Activated T-cell treated with anti-CD3 and anti-CD28 coated beads, Interleukin-2, amount 50 U/mL, for 72 hours (primary cell): Measurements from ENCODE around the gene CISH. TPM values are rescaled to one million over a fixed set of nuclear protein-coding genes. Genes with fewer than 3 reads are reported as not detected.

ENCODE experiments used
- ATAC-seq, 2 donors: fragments of 150-1000 bp; cut with Tn5 transposase; replicated peaks in 1 of 2; 2 replicates each; pipeline ENCODE4 v1.10.0; 2021; ENCODE audit warnings: moderate library complexity in 2 of 2, mild to moderate bottlenecking in 1 of 2
- DNase-seq, 2 donors: peaks; one replicate each; pipeline ENCODE4 v3.0.0; 2021 to 2022; ENCODE audit warnings: mixed read lengths in 1 of 2
- H3K27ac Mint-ChIP-seq: one replicate; pipeline ENCODE4 v1.8.0; 2022; ENCODE audit warnings: mild to moderate bottlenecking, moderate library complexity, mixed read lengths
- H3K27me3 Mint-ChIP-seq: one replicate; pipeline ENCODE4 v1.8.0; 2022; ENCODE audit warnings: low read depth, mixed read lengths
- H3K36me3 Mint-ChIP-seq, 2 donors: one replicate each; pipeline ENCODE4 v1.8.0; 2022; ENCODE audit warnings: mixed read lengths in 2 of 2, mild to moderate bottlenecking in 1 of 2; ENCODE audit not compliant: insufficient read depth in 2 of 2
- H3K4me1 Mint-ChIP-seq: one replicate; pipeline ENCODE4 v1.8.0; 2022; ENCODE audit warnings: low read depth, mixed read lengths
- H3K4me3 Mint-ChIP-seq, 2 donors: one replicate each; pipeline ENCODE4 v1.8.0; 2022; ENCODE audit warnings: mild to moderate bottlenecking in 2 of 2, mixed read lengths in 2 of 2, moderate library complexity in 2 of 2
- H3K9me3 Mint-ChIP-seq, 2 donors: one replicate each; pipeline ENCODE4 v1.8.0; 2022; ENCODE audit warnings: mixed read lengths in 2 of 2
- total RNA-seq, 2 donors: library from RNA; stranded (reverse); gene quantifications; one replicate each; pipeline ENCODE4 v1.2.3, GENCODE V29; 2022

Gene CISH
- total RNA-seq, 2 donors from 2014 or later: 242 to 271 TPM

DNA sequence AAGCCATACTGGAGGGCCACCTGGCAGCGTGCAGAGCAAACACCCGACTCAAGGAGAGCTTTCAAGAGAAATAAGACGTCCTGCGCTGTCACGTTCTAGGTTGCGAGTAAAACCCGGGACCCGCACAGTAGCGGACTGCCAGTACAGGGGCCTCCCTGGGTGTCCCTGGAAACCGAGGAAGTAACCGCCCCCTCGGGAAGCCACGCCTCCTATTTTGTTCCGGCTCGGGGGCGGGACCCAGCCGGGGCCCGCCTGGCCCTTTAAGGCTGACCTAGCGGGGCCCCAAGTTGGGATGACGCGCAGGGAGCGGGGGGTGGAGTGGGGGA, 5.2 kb upstream of the CISH start:
- H3K27me3 Mint-ChIP-seq: no peaks in the 10 kb centered on the region
- DNase-seq (peak; percentile 96 to 98), ATAC-seq (peak; percentile 58 to 62)
- H3K36me3 Mint-ChIP-seq: peaks cover 14 to 24% of the 10 kb centered on the region in 2 donors
- peak overlapping the region; percentile 97 to 100 for H3K4me3 Mint-ChIP-seq
- H3K27ac Mint-ChIP-seq: peak overlapping the region; percentile 93
- no peaks in the 10 kb centered on the region for H3K9me3 Mint-ChIP-seq
- H3K4me1 Mint-ChIP-seq: peaks cover 65% of the 10 kb centered on the region

DNA sequence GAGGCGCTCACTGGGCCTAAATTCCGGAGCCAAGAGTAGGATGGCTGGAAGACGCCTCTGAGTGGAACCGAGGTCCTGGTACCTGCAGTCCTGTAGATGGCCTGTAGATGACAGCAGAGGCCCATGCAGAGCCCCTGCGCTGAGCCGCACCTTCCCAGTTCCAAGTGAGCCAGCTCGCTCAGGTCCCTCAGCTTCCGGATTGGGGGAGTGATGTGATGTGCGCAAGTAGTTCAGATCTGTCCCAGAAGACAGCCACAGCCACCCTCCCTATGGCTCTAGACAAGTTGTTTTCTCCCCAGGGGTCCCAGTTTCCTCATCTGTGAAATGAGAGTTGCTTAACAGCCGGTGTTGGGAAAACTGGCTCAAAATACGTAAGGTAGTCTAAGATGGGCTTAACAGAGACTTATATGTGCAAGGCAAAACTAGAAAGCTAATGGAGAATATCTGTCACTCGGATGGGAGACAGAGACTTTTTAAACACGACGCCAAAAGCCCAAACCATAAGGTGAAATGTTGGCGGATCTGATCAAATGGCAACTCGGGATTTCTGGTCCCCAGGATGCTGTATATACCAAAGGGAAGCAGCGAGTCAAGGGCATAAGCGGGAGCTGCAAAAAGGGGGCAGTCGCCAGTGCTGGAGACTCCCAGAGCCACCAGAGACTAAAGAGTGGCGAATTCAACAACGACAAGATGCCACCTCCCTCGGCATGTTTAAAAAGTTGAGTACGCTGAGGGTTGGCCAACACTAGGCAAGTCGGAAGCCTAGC, 4.6 kb upstream of the CISH start:
- peak; percentile 24 to 27 for ATAC-seq
- peak; percentile 82 to 86 for DNase-seq
- Mint-ChIP-seq H3K36me3 (peaks cover 14 to 24% of the 10 kb centered on the region in 2 donors), H3K27ac (peak overlapping the region; percentile 93), H3K4me1 (peaks cover 65% of the 10 kb centered on the region), H3K9me3 (no peaks in the 10 kb centered on the region), H3K4me3 (peak overlapping the region; percentile 97 to 100), H3K27me3 (no peaks in the 10 kb centered on the region)

DNA sequence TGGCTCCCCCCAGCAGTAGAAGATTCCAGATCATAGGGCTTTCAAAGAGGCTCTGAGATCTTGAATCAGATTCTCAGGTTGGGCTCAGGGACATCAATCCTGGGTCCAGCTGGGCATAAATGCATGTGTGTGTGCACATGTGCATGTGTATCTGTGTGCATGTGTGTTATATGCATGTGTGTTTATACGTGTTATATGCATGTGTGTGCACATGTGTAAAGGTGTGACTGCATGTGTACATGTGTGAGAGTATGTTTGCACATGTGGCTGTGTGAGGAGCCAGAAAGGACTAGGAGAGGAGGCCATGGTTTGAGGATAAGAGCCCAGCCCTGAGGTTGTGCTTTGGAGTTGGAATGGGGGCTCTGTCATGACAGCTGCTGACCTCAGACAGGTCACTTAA, 3.6 kb upstream of the CISH start:
- peak overlapping the region; percentile 31 for H3K27ac Mint-ChIP-seq
- peaks cover 55% of the 10 kb centered on the region for H3K4me1 Mint-ChIP-seq
- no peaks in the 10 kb centered on the region for H3K27me3 Mint-ChIP-seq
- peak overlapping the region; percentile 97 to 100 for H3K4me3 Mint-ChIP-seq
- peaks cover 24 to 33% of the 10 kb centered on the region in 2 donors for H3K36me3 Mint-ChIP-seq
- H3K9me3 Mint-ChIP-seq: no peaks in the 10 kb centered on the region
- ATAC-seq: no peak
- no peak for DNase-seq

DNA sequence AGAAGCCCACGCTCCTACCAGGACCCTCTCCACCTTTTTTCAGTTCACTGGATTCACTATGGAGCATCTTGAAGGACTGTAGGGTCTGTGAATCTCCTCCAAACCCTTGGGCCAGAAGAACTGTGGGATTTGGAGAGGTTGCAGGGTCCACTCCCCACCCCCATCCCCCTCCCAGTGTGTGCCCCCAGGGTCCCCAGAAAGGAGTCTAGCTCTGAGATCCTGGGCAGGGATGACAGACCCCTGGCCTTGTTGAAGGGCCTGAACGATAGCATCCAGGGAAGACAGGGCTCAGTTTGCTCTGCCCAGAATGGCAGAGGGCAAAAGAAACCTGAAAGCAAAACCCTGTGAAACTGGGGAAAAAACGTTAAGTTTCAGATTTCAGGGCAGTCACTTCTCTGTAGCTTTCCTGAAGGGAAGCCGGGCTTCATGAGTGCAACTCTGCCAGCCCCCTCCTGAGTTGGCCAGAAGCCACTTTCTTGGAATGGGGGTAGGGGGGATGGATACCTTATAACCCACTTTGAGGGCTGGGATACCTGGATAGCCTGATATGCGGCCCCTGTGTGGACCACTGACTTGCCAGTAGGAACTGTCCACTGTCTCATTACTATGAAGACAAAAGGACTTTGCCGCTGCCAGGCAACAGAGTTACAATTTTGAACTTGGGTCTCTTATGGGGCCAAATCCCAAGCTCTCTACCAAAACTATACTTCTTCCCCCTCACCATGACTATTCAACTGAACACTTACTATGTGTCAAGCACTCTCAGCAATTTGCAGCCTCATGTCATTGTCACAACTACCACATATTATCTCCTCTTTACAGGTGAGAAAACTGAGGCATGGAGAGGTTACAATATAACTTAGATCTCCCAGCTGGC, 1.6 kb upstream of the CISH start:
- Mint-ChIP-seq H3K27ac (peak overlapping the region; percentile 96), H3K9me3 (no peaks in the 10 kb centered on the region), H3K4me3 (peak overlapping the region; percentile 92 to 100), H3K4me1 (peaks cover 39% of the 10 kb centered on the region), H3K27me3 (no peaks in the 10 kb centered on the region), H3K36me3 (peaks cover 43 to 48% of the 10 kb centered on the region in 2 donors)
- DNase-seq (no peak), ATAC-seq (no peak)

DNA sequence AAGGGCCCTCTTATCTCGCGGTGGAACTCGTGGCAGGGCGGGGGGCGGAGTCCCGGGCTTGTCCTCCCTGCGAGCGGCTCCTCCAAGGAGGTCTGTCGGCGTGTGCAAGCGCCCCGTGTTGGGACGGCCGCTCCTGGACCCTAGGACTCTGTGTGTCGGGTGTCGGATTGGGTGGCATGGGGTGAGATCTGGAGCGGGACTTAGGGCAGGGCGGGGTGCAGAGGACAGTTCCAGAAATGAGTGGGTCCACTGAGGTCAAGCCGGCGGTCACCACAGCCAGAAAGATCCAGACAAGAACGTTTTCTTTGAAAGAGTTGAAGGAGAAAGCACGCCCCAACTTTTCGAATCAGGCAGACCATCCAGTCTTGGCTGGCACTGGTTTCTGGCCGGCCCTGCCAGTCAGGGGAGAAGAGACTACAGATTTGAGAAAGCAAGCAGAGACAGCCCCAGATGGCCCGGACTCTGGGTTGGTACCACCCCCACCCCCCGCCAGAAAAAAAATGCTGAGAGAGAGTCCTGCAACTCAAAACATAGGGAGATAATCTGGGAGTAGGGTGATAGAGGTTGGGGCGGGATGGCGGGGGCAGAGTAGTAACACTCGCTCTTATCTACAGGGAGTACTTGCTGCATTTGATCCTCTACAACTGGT, 784 bp upstream of the CISH start:
- Mint-ChIP-seq H3K27ac (peak overlapping the region; percentile 96), H3K27me3 (no peaks in the 10 kb centered on the region), H3K9me3 (no peaks in the 10 kb centered on the region), H3K4me3 (peak overlapping the region; percentile 92 to 100), H3K4me1 (peaks cover 36% of the 10 kb centered on the region), H3K36me3 (peaks cover 50 to 56% of the 10 kb centered on the region in 2 donors)
- DNase-seq (no peak), ATAC-seq (no peak)

DNA sequence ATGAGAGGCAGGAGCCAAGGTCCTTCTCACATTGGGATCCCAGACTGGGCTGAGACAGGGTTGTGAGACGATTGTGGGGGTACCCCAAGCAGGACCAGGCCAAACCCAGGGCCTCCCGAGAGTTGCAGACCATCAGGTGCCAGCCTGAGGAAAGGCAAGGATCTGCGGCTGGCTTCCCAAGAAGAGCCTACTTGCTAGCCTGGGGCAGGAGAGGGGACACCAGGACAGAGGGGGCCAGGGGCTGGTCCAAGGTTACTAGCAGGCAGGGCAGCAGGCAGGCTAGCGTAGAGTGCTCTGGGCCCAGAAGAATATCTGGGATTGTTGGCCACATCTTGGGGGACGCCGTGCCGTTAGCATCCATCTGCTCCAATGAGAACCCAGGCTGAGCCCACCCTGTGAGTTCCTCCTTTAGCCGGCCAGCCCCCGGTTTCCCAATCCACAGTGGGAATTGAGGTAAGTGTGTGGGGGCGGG, 546 bp downstream of the CISH start:
- ATAC-seq (no peak), DNase-seq (no peak)
- Mint-ChIP-seq H3K4me3 (peak overlapping the region; percentile 92 to 100), H3K27ac (peak overlapping the region; percentile 99), H3K4me1 (peaks cover 32% of the 10 kb centered on the region), H3K27me3 (no peaks in the 10 kb centered on the region), H3K36me3 (peaks cover 57 to 69% of the 10 kb centered on the region in 2 donors), H3K9me3 (no peaks in the 10 kb centered on the region)

DNA sequence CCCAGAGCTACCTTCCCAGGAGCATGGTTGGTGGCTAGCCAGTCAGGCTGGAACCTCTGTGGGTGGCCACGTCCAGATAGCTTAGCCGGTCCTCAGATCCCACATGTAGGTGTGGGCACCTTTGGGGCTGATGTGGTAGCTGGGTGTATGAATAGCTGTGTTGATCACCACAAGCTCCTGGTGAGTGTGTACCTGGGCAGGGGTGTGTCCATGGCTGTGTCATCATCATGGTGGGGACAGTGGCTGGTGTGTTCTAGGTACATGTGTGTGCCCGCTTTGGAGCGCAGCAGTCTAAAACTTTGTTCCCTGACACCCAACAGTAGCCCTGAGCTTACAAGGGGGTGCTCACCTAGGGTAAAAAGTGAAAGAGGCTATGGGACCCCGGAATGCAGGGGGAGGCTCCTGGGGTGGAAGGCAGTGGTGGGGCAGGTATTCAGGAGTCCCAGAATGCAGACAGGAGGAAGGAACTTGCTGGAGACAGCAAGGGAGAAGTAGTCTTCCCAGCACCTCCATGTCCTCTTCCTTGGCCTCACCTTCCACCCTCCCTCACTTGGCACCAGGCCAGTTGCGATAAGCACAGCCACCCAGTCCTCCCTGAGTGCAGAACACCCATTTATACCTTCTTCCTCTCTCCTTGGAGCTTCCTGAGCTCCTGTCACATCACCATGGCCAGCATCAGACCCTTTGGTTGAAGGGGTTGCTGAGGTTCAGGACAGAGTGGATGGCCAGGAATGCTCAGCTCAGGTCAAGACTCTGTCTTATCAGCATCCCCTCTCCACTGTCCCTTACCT, 1.2 kb downstream of the CISH start:
- no peak for ATAC-seq
- Mint-ChIP-seq H3K36me3 (peaks cover 61 to 72% of the 10 kb centered on the region in 2 donors), H3K27me3 (no peaks in the 10 kb centered on the region), H3K27ac (peak overlapping the region; percentile 99), H3K4me1 (peaks cover 32% of the 10 kb centered on the region), H3K9me3 (no peaks in the 10 kb centered on the region), H3K4me3 (peak overlapping the region; percentile 92 to 100)
- peak in 1 of 2 donors; percentile 49 for DNase-seq

DNA sequence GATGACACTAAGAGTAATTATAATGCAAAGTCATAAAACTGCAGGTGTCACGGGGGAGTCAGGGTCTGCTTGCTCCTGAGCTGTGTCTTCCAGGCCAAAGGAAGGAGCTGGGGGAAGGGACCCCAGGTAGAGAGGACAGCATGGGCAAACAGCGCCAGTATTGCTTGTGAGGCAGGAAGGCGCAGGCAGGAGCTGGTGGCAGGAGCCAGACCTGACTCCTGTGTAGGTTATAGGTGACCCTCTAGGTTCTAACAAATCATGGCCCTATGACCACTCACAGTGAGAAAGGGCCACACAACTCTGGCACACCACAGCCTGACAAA, 1.9 kb downstream of the CISH start:
- no peak for ATAC-seq
- peaks cover 61 to 76% of the 10 kb centered on the region in 2 donors for H3K36me3 Mint-ChIP-seq
- H3K27me3 Mint-ChIP-seq: no peaks in the 10 kb centered on the region
- H3K27ac Mint-ChIP-seq: peak overlapping the region; percentile 99
- no peak for DNase-seq
- no peaks in the 10 kb centered on the region for H3K9me3 Mint-ChIP-seq
- H3K4me3 Mint-ChIP-seq: peak overlapping the region; percentile 92 to 100
- peaks cover 32% of the 10 kb centered on the region for H3K4me1 Mint-ChIP-seq

DNA sequence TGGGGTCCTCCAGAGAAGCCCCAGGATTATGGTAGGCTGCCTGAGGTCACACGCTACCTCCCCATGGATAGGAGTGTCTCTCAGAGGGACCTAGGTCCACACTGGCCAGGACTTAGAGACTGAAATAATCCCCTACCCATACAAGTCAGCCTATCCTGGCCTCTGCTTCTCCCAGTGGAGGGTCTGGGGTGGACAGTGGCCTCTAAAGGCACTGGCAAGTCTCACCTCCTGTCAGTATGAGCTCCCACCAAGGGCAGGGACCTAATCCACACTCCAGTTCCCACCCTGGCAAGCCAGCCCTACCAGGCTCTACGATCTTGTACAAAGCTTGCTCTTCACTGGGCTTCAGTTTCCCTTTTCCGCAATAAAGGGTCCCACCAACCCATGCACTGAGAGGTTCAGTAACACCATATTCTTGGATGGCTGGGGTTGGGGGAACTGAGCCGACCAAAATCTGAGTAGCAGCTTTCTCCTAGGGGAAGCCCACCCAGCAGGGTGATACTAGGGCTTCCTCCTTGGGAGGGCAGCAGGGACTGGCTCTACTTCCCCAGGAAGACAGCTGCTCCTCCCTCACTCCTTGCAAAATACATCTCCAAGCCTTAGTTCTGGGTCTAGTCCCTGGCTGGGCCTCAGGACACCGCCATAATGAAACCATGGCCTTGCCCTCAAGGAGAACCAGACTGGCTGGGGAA, 2.4 kb downstream of the CISH start:
- H3K36me3 Mint-ChIP-seq: peaks cover 61 to 78% of the 10 kb centered on the region in 2 donors
- DNase-seq (no peak), ATAC-seq (no peak)
- no peaks in the 10 kb centered on the region for H3K9me3 Mint-ChIP-seq
- H3K4me1 Mint-ChIP-seq: peaks cover 32% of the 10 kb centered on the region
- H3K27ac Mint-ChIP-seq: peak overlapping the region; percentile 99
- peak overlapping the region; percentile 92 to 100 for H3K4me3 Mint-ChIP-seq
- no peaks in the 10 kb centered on the region for H3K27me3 Mint-ChIP-seq

DNA sequence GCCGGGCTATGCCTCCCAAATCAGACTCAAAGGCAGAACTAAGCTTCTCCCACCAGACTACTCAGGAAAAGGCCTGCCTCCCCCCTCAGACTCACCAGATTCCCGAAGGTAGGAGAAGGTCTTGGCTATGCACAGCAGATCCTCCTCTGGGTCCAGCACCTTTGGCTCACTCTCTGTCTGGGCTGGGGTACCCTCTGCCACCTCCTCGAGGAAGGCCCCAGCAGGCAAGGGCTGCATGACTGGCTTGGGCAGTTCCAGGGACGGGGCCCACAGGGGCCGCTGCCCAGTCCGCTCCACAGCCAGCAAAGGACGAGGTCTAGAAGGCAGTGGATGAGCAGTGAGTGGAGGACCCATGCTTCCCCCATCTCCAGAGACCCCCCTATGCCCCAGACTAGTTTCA, 3.3 kb downstream of the CISH start:
- peaks cover 34% of the 10 kb centered on the region for H3K4me1 Mint-ChIP-seq
- no peak for ATAC-seq
- H3K27ac Mint-ChIP-seq: peak overlapping the region; percentile 99
- no peaks in the 10 kb centered on the region for H3K27me3 Mint-ChIP-seq
- H3K4me3 Mint-ChIP-seq: peak overlapping the region; percentile 92 to 100
- no peak for DNase-seq
- H3K9me3 Mint-ChIP-seq: no peaks in the 10 kb centered on the region
- peaks cover 55 to 78% of the 10 kb centered on the region in 2 donors for H3K36me3 Mint-ChIP-seq

DNA sequence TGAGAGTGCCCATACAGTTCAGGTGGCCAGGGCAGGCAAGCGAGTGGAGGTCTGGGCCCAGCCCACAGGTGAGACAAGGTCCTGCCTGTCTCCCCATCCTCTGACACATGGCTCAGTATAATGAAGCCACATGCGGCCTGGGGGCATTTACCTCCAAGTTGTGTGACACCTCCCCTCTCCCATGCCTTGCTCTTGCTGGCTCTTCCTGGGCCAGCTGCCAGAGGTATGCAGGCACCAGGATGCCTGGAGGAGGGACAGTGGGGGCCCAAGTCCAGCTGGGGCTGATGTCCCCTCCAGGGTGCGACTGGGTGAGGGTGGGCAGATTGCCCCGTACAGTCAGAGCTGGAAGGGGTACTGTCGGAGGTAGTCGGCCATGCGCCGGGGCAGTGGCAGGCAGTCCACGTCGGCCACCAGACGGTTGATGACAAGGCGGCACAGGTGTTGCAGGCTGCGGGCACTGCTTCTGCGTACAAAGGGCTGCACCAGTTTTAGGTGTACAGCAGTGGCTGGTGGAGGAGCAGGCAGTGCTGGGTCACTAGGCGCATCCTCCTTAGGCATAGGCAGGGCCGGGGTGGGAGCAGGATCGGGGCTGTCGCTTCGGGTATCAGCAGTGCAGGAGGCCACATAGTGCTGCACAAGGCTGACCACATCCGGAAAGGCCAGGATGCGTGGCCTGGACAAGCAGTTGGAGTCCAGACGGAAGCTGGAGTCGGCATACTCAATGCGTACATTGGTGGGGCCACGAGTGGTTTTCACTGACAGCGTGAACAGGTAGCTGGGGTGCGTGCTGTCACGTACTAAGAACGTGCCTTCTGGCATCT, 4.1 kb downstream of the CISH start:
- H3K9me3 Mint-ChIP-seq: no peaks in the 10 kb centered on the region
- ATAC-seq (no peak), DNase-seq (peak in 1 of 2 donors; percentile 32)
- H3K4me1 Mint-ChIP-seq: peaks cover 42% of the 10 kb centered on the region
- no peaks in the 10 kb centered on the region for H3K27me3 Mint-ChIP-seq
- H3K27ac Mint-ChIP-seq: peak overlapping the region; percentile 100
- peaks cover 55 to 77% of the 10 kb centered on the region in 2 donors for H3K36me3 Mint-ChIP-seq
- H3K4me3 Mint-ChIP-seq: peak overlapping the region; percentile 92 to 100
